HG03095 (cell line): ENCODE data around the gene SFXN2.
"Not testable (repeated sequence)": the region's sequence is repeated elsewhere in the genome, so short reads cannot be mapped to it uniquely, and the experiment has no call there.

Experiments
- ATAC-seq: cut with Tn5 transposase; IDR thresholded peaks from one replicate; pipeline ENCODE4 v1.9.1; 2021; ENCODE audit warnings: moderate library complexity; ENCODE audit not compliant: unreplicated experiment

The SFXN2 gene

DNA sequence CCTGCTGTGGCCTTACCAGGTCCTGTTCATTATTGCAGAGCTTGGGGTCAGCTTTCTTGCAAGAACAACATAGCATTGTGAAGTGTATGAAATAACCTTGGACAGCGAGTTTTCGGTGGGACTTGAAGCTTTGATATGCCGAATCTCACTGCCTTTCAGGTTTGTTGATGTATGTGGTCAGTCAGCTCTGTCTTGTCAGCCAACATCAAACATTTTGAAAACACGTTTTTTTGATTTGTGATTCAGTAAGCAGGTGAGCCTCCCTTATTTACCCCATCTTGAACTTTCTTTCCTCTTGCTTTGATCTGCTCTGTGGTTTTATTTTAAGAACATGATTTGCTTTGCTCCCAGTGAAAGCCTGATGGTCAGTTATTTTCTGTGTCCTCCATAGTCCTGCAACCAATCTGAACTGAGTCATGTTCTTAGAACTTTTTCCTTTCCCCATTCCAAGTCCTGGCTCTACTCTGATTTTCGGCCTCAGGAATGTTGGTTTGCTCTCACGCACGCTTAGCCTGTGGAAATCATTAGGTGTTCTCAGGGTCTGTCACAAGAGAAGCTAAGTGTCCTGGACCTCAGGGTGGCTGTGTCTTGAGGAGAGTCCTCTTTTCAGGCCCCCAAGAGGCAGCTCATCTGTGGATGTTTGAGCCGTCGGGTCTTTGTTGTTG is 38.0 kb downstream of the SFXN2 start:
- no peak for ATAC-seq

DNA sequence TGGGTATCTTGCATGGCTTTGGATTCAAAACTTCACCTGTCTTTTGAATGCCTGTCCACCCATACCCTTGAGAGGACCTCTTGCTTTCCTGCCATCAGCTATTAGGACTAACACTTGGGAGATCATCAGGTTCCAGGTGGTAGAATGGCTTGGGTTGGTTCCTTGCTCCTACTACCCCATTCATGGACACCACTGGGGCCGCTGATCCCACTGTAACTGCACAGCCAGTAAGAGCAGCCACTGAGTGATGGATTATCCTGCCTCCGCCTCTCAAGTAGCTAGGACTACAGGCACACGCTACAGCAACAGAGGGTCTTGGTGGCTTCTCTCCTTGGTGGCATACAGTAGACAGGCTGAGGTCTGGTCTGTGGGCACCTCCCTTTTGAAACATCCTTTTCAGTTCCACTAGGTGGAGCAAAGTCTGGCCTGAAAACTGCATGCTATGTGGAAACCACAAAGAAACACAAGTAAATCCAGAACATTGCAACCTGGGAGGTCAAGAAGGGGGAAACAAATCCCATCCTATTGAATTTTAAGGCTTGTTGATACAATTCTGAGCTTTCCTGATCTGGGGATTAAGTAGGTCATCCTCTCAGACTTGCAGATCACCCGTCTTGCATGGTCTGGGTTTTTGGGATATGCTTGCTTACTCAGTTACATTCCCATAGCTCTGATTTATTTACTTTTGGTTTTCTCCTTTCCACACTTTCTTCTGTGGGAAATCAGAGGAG is 38.7 kb downstream of the SFXN2 start:
- no peak for ATAC-seq

DNA sequence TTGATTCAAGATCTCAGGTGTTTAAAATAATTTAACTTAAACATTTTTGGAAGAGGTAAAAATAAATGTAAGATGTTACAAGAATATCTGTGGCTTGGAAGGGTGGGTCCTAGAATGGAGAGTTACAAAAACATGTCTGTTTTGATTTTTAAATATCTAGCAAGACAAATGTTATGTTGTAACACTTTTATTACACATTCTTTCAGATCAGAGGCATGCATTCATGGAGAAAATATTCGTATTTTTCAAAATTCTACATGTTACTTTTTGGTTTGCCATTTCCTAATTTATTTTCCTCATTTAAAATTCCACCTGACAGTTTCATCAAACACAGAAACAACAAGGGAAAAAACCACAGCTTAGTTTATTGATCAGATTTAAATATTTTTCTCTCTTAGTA is 39.3 kb downstream of the SFXN2 start:
- no peak for ATAC-seq

DNA sequence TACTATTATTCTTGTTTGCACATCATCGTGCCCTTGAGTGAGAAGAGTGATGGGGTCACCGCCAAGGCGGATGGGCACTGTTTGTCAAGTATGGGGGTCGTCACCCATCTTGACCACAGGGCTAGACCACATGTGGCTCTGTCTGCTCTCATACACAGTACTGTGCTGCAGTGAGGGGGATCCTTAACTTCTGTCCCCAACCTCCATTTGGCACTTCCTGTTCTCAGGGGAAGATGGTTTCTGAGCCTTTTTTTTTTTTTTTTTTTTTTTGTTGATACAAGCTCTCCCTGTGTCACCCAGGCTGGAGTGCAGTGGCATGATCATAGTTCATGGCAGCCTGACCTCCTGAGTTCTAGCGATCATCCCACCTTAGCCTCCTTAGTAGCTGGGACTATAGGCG is 42.9 kb downstream of the SFXN2 start:
- ATAC-seq: no peak

DNA sequence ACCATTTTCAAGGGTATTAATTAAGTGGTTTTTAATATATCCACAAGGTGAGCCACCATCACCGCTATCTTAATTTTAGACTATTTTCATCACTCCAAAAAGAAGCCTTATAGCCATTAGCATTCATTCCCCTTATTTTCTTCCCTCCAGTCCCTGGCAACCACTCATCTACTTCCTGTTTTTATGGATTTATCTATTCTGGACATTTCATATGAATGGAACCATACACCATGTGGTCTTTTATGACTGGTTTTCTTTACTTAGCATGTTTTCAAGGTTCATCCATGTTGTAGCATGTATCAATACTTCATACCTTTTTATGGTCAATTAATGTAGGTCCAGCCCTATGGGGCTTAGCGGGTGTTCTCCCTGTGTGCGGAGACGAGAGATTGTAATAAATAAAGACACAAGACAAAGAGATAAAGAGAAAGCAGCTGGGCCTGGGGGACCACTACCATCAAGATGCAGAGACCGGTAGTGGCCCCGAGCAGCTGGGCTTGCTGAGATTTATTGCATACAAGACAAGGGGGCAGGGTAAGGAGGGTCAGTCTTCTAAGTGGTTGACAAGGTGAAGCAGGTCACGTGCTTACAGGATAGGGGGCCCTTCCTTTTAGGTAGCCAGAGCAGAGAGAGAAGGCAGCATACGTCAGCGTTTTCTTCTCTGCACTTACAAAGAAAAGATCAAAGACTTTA is 44.0 kb downstream of the SFXN2 start:
- ATAC-seq: no peak

DNA sequence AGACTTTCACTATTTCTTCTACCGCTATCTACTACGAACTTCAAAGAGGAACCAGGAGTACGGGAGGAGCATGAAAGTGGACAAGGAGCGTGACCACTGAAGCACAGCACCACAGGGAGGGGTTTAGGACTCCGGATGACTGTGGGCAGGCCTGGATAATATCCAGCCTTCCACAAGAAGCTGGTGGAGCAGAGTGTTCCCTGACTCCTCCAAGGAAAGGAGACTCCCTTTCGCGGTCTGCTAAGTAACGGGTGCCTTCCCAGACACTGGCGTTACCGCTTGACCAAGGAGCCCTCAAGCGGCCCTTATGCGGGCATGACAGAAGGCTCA is 44.5 kb downstream of the SFXN2 start:
- not testable (repeated sequence) for ATAC-seq

DNA sequence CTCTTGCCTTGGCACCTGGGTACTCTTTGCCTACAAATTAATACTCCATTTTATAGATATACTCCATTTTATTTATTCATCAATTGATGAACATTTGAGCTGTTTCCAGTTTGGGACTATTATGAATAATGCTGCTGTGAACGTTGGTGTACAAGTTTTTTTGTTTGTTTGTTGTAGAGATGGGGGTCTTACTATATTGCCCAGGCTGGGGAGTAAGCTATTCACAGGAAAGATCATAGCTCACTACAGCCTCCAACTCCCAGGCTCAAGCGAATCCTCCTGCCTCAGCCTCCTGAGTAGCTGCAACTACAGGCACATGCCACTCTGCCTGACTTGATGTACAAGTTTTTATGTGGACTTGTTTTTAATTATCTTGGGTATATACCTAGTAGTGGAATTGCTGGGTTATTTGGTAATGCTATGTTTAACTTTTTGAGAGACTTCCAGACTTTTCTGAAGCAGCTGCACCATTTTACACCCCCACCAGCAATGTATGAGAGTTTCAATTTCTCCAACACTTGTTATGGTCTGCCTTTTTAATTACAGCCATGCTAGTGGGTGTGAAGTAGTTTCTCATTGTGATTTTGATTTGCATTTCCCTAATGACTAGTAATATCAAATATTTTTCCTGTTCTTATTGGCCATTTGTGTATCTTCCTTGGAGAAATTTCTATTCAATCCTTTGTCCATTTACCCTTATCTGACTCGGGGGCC is 45.2 kb downstream of the SFXN2 start:
- ATAC-seq: no peak

DNA sequence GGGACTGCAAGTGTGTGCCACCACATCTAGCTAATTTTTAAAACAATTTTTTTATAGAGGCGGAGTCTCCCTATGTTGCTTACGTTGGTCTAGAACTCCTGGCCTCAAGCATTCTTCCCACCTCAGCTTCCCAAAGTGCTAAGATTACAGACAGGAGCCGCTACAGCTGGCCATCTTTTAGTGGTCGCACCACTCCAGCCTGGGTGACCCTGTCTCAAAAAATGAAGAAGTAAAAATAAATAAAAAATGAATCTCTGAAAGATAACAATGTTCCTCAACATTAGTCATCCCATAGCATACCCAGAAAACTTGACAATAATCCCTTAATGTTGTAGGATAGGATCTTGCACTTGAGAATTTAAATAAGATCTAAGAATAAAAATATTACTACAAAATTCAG is 47.5 kb downstream of the SFXN2 start:
- no peak for ATAC-seq

DNA sequence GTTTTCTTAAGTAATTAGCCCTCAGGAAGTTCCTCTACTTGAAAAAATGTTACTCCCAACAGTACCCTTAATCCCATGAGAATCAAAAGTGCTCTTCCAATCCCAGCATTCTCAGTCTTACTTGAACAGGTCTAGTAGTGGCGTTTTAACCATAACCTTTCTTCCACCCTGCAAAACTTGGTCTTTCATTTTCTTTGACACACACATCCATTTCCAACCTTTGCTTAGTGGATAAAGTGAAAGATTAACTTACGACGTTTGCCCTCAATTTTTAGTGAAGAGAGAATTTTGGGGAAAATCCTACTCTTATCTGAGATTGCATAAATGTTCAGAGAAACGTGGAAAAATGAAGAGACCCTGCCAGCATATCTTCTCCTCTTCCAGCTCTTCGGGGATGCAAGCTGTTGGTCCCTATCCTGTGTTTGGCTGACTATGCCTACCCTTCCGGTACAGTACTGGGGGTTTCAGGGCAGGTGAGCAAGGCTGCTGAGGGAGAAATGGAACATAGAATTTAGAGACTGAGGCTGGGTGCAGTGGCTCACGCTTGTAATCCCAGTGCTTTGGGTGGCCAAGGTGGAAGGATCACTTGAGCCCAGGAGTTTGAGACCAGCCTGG is 48.1 kb downstream of the SFXN2 start:
- ATAC-seq: no peak

DNA sequence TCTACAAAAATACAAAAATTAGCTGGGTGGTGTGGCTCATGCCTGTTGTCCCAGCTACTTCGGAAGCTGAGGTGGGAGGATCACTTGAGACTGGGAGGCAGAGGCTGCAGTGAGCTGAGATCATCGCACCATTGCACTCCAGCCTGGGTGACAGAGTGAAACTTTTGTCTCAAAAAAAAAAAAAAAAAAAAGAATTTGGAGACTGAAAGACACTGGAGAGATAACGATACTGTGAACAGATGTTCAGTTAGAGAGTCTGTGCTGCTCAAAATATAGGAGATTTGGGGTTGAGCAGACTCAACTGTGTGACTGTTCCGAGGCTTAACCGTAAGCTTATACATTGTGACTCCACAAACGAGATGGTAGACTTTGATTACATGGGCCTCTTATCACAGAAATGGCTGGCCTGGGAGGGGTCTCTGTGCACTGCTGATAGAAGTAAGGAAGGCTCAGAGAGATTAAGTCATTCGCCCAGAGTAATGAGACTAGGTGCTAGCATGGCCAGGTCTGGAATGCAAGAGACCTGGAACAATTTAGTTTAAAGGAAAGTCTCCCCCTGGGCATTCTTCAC is 48.7 kb downstream of the SFXN2 start:
- ATAC-seq: no peak

DNA sequence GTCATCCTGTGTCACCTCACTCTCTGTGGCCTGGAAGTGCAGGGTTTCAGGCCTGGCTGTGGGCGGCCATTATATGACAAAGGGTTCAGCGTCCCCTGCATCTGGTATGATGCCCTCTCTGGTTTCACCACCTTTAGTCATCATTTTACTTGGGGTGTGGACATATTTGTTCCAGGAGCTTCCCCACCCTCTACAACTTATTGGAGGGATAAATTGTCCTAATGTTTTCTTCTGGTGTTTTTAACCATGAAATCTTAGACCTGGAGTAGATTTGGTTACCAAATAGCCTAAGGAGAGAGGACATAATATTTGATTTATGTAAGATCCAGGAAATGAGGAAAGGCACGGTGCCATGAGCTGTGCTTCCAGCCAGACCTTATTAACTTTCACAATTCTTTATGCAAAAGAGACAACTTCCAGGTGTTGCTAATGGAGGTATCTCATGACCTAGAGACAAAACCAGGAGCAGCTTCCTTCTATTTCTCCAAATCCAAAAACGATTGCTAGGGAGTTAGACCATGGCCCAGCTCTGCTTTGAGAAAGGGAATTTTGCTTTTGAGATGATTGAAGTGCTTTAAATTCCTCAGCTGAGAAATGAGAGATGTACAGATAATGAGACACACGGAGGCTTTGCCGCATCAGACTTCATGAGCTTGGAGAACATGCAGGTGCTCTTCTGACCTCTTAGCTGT is 50.2 kb downstream of the SFXN2 start:
- ATAC-seq: no peak

DNA sequence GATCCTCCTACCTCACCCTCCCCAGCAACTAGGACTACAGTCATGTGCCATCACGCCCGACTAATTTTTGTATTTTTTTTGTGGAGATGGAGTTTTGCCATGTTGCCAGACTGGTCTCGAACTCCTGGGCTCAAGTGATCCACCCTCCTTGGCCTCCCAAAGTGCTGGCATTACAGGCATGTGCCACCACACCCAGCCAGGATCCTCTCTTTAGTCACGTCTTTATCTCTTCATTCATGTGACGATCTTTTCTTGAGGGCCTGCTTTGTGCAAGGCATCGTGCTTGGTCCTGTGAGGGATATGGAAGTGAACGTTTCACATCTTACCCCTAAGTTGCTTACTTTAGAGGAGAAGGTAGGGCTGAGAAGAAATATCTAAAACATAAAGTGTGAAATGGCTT is 50.9 kb downstream of the SFXN2 start:
- no peak for ATAC-seq

DNA sequence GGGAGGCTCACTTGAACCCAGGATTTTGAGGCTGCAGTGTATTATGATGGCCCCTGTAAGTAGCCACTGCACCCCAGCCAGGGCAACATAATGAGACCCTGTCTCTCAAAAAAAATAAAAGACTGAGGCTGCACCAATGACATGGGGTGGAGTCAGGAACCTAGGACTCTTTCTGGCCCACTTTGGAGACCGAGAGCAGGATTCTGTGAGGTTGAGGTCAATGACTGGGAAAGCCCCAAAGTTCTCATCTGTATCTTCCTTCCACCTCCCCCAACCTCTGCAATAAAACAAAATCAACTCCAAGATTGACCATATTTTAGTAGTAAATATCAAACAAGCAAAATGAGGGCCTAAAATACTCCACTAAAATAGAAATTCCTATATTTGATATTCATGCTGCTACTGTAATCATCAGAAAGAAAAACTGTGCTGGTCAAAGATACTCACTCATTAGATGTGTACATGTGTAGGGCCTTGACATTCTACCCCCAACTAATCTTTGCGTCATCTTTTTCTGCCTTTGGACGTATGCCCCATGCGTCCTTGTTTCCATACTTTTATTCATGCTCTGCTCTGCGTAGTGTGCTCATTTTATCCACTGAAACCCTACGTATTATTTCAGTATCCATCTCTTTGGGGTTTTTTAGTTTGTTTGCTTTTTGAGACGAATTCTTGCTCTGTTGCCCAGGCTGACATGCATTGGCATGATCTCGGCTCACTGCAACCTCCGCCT is 53.2 kb downstream of the SFXN2 start:
- no peak for ATAC-seq

DNA sequence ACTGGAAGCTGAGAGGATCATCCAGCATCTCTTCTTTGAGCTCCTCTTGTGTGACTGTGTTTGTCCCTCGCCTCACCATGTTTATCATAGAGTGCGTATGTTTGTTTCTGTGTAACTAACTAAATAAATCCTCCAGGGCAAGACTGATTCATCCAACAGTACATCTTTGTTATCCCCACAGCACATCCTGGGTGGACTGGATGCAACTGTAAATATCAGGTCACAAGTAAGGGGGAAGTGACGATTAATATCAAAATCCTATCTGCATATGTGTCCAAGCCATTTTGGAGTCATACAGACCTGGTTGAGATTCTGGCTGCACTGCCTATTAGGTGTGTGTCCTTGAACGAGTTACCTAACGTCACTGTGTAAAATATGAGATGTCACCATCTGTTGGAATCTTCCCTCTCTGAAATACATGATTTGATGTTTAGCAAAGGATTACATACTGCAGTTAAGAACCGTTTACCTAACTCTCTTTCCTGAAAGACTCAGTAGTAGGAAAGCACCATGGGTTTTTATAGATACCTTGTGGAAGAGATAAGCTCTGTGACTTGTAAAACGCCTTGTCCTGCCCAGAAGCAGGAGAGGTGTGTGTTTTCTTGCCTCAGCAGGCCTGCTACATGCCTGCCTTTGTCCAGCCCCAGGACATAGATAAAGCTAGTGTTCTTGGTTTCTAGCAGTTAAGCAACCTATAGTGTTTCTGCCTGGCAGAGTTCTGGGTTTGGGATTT is 55.1 kb downstream of the SFXN2 start:
- ATAC-seq: no peak

DNA sequence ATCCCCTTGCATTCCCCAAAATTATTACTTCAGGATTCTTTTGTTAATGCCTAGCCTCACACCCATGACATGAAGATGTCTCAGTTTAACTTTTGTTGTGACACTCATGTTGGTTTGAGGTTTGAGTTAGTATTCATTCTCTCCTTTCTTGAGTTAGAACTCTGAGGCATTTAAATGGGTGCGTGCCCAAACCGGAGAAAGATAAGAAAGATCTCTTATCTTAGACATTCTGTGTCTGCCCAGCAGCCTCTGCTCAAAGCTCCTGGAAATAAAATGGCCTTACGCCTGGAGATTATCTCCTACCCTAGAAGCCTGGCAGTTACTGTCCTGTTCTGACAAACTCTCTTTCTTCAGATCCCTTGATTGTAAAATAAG is 55.7 kb downstream of the SFXN2 start:
- no peak for ATAC-seq

DNA sequence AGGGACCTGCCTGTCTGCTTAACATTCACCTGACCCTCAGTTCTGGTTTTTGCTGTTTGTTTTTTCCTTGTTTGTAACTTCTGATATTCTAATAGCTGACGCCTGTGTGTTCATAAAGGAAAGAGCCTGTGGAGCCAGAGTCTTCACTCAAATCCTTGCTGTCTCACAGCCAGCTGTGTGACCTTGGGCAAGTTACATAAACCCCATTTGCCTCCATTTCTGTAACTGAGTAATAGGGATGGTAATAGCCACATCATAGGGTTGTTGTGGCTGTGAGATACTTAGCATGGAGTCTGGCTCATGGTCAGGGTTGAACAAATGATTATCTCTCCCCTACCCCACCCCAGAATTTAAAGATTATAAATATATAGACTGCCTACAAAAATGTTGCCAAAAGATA is 56.4 kb downstream of the SFXN2 start:
- ATAC-seq: no peak

DNA sequence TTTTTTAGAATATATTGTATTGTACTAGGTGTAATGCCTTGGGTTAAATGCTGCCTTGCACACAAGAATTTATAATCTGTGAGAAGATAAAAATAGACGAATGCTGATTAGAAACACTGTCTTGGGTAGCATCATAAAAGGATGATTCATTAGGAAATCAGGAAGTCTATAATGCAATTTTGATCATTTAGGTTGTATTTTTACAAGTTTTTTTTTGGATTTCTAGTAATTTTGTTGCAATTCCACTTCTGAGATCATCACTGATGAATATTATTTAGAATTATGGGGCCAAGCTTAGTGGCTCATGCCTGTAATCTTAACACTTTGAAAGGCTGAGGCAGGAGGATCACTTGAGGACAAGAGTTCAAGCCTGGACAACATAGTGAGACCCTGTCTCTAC is 58.9 kb downstream of the SFXN2 start:
- ATAC-seq: no peak

DNA sequence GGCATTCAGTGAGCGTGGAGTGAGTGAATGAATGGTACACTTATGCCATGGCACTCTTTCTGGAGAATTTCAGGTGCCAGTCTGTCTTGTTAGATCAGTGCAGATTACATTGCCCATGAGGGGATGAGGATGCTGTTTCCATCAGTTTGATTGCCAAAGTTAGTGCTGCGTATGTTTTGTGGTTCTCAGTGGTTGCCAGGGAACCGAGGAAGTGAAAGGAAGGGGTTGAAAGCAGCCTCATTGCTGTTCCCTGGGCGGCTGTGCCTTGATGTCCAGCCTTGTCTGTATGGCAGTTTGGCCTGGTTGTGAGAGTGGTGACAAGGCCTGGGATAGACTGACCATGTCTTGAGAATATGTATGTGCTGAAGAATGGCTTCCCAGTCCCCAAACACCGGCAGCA is 59.5 kb downstream of the SFXN2 start:
- ATAC-seq: no peak
